KMS-11 (cell line): ENCODE measurements around the gene KLF18.

Experiments used
- H2AFZ ChIP-seq: fragments of 200-600 bp; sonication (generic); 2 replicates; pipeline ENCODE4 v1.6.1; 2016; ENCODE audit warnings: antibody characterized with exemption, mixed run types, low read depth
- H3K27ac ChIP-seq: fragments of 200-600 bp; sonication (generic); 2 replicates; pipeline ENCODE4 v1.6.1; 2016; ENCODE audit warnings: mild to moderate bottlenecking, mixed run types
- H3K27me3 ChIP-seq: fragments of 200-600 bp; sonication (generic); 2 replicates; pipeline ENCODE4 v1.6.1; 2017; ENCODE audit warnings: mild to moderate bottlenecking, low read depth, mixed run types, moderate library complexity; ENCODE audit not compliant: insufficient read depth
- H3K36me3 ChIP-seq: fragments of 200-600 bp; sonication (generic); 2 replicates; pipeline ENCODE4 v1.6.1; 2017; ENCODE audit warnings: mild to moderate bottlenecking, mixed run types; ENCODE audit not compliant: insufficient read depth
- H3K4me1 ChIP-seq: fragments of 200-600 bp; sonication (generic); 2 replicates; pipeline ENCODE4 v1.6.1; 2016; ENCODE audit warnings: mild to moderate bottlenecking, low read depth, mixed run types; ENCODE audit not compliant: poor library complexity, severe bottlenecking
- H3K4me2 ChIP-seq: fragments of 200-600 bp; sonication (generic); 2 replicates; pipeline ENCODE4 v1.7.0; 2016; ENCODE audit warnings: mild to moderate bottlenecking, mixed run types
- H3K4me3 ChIP-seq: fragments of 200-600 bp; sonication (generic); IDR thresholded peaks from 2 replicates; pipeline ENCODE4 v1.6.1; 2017; ENCODE audit warnings: low read depth, low read length, mixed read lengths; ENCODE audit not compliant: insufficient read depth
- H3K79me2 ChIP-seq: fragments of 200-600 bp; sonication (generic); 2 replicates; pipeline ENCODE4 v1.6.1; 2016; ENCODE audit warnings: low read depth, mixed run types; ENCODE audit not compliant: insufficient read depth
- H3K9ac ChIP-seq: fragments of 200-600 bp; sonication (generic); 2 replicates; pipeline ENCODE4 v1.6.1; 2016; ENCODE audit warnings: mild to moderate bottlenecking, mixed run types
- H4K20me1 ChIP-seq: fragments of 200-600 bp; sonication (generic); 2 replicates; pipeline ENCODE4 v1.6.1; 2016; ENCODE audit warnings: mild to moderate bottlenecking, mixed run types; ENCODE audit not compliant: insufficient read depth
- TF ChIP-seq, protein P1 (sequence below): fragments of 200-600 bp; sonication (generic); conservative IDR thresholded peaks from 2 replicates; pipeline ENCODE4 v1.6.1; 2017; ENCODE audit warnings: low read depth, mild to moderate bottlenecking, antibody characterized with exemption, low read length, moderate library complexity, mixed read lengths

Gene KLF18

DNA sequence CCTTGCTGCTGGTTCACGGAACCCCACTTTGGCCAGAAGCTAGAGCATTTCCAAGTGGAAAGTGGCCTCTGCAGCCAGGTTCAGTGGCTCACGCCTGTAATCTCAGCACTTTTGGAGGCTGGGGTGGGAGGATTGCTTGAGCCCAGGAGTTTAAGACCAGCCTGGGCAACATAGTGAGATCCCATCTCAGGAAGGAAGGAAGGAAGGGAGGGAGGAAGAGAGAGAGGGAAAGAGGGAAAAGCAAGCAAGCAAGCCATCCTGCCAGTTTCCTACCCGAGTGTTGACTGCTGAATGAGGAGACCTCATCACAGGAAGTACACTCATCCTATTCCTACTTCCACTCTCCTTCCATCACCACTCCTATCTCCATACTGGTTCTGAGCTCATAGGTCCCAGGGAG, 35.6 kb downstream of the KLF18 start:
- Histone ChIP-seq H2AFZ (no peak overlapping the region), H3K79me2 (no peaks in the 10 kb centered on the region), H3K9ac (no peak overlapping the region), H3K4me2 (no peak overlapping the region), H3K27ac (no peak overlapping the region), H3K4me1 (no peaks in the 10 kb centered on the region), H3K36me3 (no peaks in the 10 kb centered on the region), H3K27me3 (no peaks in the 10 kb centered on the region), H3K4me3 (no peak overlapping the region), H4K20me1 (no peaks in the 10 kb centered on the region)
- TF ChIP-seq, protein P1, sequence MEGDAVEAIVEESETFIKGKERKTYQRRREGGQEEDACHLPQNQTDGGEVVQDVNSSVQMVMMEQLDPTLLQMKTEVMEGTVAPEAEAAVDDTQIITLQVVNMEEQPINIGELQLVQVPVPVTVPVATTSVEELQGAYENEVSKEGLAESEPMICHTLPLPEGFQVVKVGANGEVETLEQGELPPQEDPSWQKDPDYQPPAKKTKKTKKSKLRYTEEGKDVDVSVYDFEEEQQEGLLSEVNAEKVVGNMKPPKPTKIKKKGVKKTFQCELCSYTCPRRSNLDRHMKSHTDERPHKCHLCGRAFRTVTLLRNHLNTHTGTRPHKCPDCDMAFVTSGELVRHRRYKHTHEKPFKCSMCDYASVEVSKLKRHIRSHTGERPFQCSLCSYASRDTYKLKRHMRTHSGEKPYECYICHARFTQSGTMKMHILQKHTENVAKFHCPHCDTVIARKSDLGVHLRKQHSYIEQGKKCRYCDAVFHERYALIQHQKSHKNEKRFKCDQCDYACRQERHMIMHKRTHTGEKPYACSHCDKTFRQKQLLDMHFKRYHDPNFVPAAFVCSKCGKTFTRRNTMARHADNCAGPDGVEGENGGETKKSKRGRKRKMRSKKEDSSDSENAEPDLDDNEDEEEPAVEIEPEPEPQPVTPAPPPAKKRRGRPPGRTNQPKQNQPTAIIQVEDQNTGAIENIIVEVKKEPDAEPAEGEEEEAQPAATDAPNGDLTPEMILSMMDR: no peak

DNA sequence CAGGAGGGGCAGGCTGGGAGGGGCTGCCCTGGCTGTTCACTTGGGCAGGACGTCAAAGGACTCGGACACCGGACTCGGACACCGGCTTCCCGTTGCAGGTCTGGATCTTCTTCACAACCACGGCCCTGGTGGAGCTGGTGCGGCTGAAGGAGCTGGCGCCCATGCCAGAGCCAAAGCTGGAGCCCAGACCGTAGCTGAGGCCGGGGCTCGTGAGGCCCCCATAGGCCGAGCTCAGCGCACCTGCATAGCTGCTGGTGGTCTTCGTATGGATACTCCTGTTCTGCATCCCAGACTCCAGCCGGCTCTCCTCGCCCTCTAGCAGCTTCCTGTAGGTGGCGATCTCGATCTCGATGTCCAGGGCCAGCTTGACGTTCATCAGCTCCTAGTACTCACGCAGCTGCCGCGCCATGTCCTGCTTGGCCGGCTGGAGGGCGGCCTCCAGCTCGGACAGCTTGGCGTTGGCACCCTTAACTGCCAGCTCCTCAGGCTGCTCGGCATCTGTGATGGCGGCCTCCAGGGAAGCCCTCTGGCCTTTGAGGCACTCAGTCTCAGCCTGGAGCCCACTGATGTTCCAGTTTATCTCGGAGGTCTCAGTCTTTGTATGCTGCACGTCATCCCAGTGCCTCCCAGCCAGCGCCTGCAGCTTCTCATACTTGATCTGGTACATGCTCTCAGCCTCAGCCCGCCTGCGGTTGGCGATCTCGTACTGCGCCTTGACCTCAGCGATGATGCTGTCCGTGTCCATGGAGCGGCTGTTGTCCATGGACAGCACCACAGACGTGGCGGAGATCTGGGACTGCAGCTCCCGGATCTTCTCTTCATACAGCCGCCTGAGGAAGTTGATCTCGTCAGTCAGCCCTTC, 37.9 kb downstream of the KLF18 start:
- TF ChIP-seq, protein P1: no peak
- Histone ChIP-seq H3K27ac (no peak overlapping the region), H3K9ac (no peak overlapping the region), H3K27me3 (no peaks in the 10 kb centered on the region), H2AFZ (no peak overlapping the region), H3K79me2 (no peaks in the 10 kb centered on the region), H3K36me3 (no peaks in the 10 kb centered on the region), H3K4me2 (no peak overlapping the region), H4K20me1 (no peaks in the 10 kb centered on the region), H3K4me3 (no peak overlapping the region), H3K4me1 (no peaks in the 10 kb centered on the region)

DNA sequence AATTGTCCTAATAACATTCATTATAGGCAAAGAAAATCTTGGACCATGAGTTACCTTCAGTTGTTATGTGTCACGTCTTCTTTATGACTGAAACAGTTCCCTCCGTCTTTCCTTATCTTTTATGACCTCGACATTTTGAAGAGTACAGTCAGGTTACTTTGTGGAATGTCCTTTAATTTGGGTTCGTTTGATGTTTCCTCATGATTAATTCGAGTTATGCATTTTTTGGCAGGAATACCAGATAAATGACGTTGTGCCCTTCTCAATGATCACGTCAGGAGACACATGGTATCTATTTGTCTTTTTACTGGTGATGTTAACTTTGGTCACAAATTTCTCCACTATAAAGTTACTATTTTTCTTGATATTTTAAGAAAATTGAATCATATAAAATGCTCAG, 40.1 kb downstream of the KLF18 start:
- H3K4me1 ChIP-seq: no peaks in the 10 kb centered on the region
- no peak overlapping the region for H3K27ac ChIP-seq
- H3K4me2 ChIP-seq: no peak overlapping the region
- TF ChIP-seq, protein P1: no peak
- H4K20me1 ChIP-seq: no peaks in the 10 kb centered on the region
- no peak overlapping the region for H3K9ac ChIP-seq
- no peaks in the 10 kb centered on the region for H3K79me2 ChIP-seq
- no peaks in the 10 kb centered on the region for H3K27me3 ChIP-seq
- H3K36me3 ChIP-seq: no peaks in the 10 kb centered on the region
- no peak overlapping the region for H3K4me3 ChIP-seq
- no peak overlapping the region for H2AFZ ChIP-seq

DNA sequence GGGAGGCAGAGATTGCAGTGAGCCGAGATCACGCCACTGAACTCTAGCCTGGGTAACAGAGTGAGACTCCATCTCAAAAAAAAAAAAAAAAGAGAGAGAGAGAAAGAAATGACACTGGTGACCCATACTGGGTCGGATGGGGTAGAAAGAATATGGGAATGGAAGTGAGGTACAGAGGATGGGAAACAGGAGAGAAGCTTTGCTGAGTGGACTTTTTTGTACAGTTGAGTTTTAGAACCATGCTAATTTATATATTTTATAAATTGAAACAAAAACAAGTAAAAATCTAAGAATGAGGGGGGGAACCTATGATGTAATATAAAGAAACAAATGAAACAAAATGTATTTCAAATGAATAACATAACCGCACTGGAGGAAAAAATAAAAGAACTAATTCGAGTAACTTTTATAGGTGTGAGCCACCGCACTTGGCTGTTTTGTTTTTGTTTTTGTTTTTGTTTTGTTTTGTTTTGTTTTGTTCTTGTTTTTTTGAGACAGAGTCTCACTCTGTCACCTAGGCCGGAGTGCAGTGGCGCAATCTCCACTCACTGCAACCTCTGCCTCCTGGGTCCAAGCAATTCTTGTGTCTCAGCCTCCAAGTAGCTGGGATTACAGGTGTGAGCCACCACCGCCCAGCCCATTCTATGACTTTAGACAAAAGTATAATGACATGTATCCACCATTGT, 41.1 kb downstream of the KLF18 start:
- H3K36me3 ChIP-seq: no peaks in the 10 kb centered on the region
- no peaks in the 10 kb centered on the region for H3K27me3 ChIP-seq
- no peaks in the 10 kb centered on the region for H3K79me2 ChIP-seq
- no peaks in the 10 kb centered on the region for H3K4me1 ChIP-seq
- no peaks in the 10 kb centered on the region for H4K20me1 ChIP-seq
- H3K9ac ChIP-seq: no peak overlapping the region
- H3K4me3 ChIP-seq: no peak overlapping the region
- no peak overlapping the region for H3K27ac ChIP-seq
- TF ChIP-seq, protein P1: no peak
- no peak overlapping the region for H2AFZ ChIP-seq
- H3K4me2 ChIP-seq: no peak overlapping the region
